B cell (primary cell): ENCODE results near the gene KIF23. TPM values are rescaled to one million over a fixed set of nuclear protein-coding genes. Genes with fewer than 3 reads are reported as not detected.

Source experiments
- ATAC-seq: fragments of 200-7000 bp; cut with Tn5 transposase; one replicate; pipeline ENCODE4 v1.10.0; 2021; ENCODE audit warnings: low read depth, mild to moderate bottlenecking, moderate number of reproducible peaks, moderate library complexity
- CTCF ChIA-PET: fragments of 350-600 bp; sonication (Branson Sonifier 250); formaldehyde crosslinking; loops from one replicate; lab custom pipeline; 2021; ENCODE audit warnings: antibody characterized with exemption, inconsistent platforms; lab: Charles Lee
- POLR2A ChIA-PET: fragments of 350-600 bp; sonication (Branson Sonifier 250); formaldehyde crosslinking; loops from one replicate; lab custom pipeline; 2021; ENCODE audit warnings: antibody characterized with exemption; lab: Charles Lee
- DNase-seq: peaks from one replicate; pipeline ENCODE4 v3.0.0; 2013
- H2AFZ ChIP-seq: 2 replicates; pipeline ENCODE4 v1.6.1; 2012; ENCODE audit warnings: mild to moderate bottlenecking, low read depth, low read length; ENCODE audit not compliant: insufficient read depth, poor library complexity, severe bottlenecking
- H3K27ac ChIP-seq, 2 donors: 1 replicate in 1 of 2; 2 replicates in 1 of 2; pipeline ENCODE4 v1.5.1; 2012 to 2013; ENCODE audit warnings: low read length in 2 of 2, mild to moderate bottlenecking in 2 of 2, moderate library complexity in 1 of 2
- H3K27me3 ChIP-seq, 4 experiments: fragments of 200-600 bp in 1 of 4; sonication (generic) in 1 of 4; replicated peaks in 1 of 4; 1 replicate in 2 of 4; 2 replicates in 2 of 4; pipeline versions ENCODE4 v1.6.1 to v1.7.0; 2013 to 2016; ENCODE audit warnings: low read length in 3 of 4, mild to moderate bottlenecking in 2 of 4, mixed read lengths in 1 of 4, moderate library complexity in 1 of 4; ENCODE audit not compliant: insufficient read depth in 4 of 4, control insufficient read depth in 3 of 4; ENCODE audit errors: control extremely low read depth in 1 of 4
- H3K36me3 ChIP-seq, 2 experiments: replicated peaks in 1 of 2; 1 replicate in 1 of 2; 2 replicates in 1 of 2; pipeline versions ENCODE4 v1.6.1 to v1.7.1; 2013; ENCODE audit warnings: low read length in 1 of 2; ENCODE audit not compliant: insufficient read depth in 2 of 2, control insufficient read depth in 1 of 2; ENCODE audit errors: control extremely low read depth in 1 of 2, extremely low read depth in 1 of 2
- H3K4me1 ChIP-seq, 2 donors: fragments of 200-600 bp in 1 of 2; sonication (generic) in 1 of 2; 1 replicate in 1 of 2; 2 replicates in 1 of 2; pipeline versions ENCODE4 v1.5.1 to v1.6.1; 2013 to 2017; ENCODE audit warnings: low read length in 2 of 2; ENCODE audit not compliant: control insufficient read depth in 2 of 2, insufficient read depth in 2 of 2
- H3K4me2 ChIP-seq: replicated peaks from 2 replicates; pipeline ENCODE3; 2012; ENCODE audit warnings: mild to moderate bottlenecking, low read depth, low read length; ENCODE audit not compliant: poor library complexity, severe bottlenecking
- H3K4me3 ChIP-seq, 5 experiments: fragments of 200-600 bp in 1 of 5; sonication (generic) in 1 of 5; 1 replicate in 3 of 5; 2 replicates in 2 of 5; pipeline versions ENCODE4 v1.5.1 to v1.7.0; 2011 to 2016; ENCODE audit warnings: low read length in 4 of 5, mild to moderate bottlenecking in 4 of 5, low read depth in 2 of 5, control low read depth in 1 of 5, moderate library complexity in 1 of 5; ENCODE audit not compliant: insufficient read depth in 1 of 5; ENCODE audit errors: control extremely low read depth in 1 of 5, extremely low read depth in 1 of 5
- H3K79me2 ChIP-seq: fragments of 200-600 bp; sonication (generic); one replicate; pipeline ENCODE4 v1.6.0; 2016; ENCODE audit warnings: low read length; ENCODE audit not compliant: control insufficient read depth, insufficient read depth
- H3K9ac ChIP-seq: fragments of 200-600 bp; sonication (generic); 2 replicates; pipeline ENCODE4 v1.6.1; 2017; ENCODE audit warnings: mild to moderate bottlenecking, low read length, moderate library complexity
- H3K9me3 ChIP-seq, 3 donors: one replicate each; pipeline versions ENCODE4 v1.6.1 to v1.7.1; 2013; ENCODE audit warnings: low read length in 2 of 3; ENCODE audit not compliant: control insufficient read depth in 2 of 3, insufficient read depth in 1 of 3; ENCODE audit errors: control extremely low read depth in 1 of 3
- H4K20me1 ChIP-seq: 2 replicates; pipeline ENCODE4 v1.6.0; 2012; ENCODE audit warnings: mild to moderate bottlenecking, low read length; ENCODE audit not compliant: insufficient read depth, control insufficient read depth, poor library complexity, severe bottlenecking
- H3K27ac Mint-ChIP-seq: one replicate; pipeline ENCODE4 v1.8.0; 2021; ENCODE audit warnings: mixed read lengths
- H3K27me3 Mint-ChIP-seq: one replicate; pipeline ENCODE4 v1.8.0; 2021; ENCODE audit warnings: mixed read lengths
- H3K4me1 Mint-ChIP-seq: one replicate; pipeline ENCODE4 v1.8.0; 2021; ENCODE audit warnings: mixed read lengths
- H3K4me3 Mint-ChIP-seq: one replicate; pipeline ENCODE4 v1.8.0; 2021; ENCODE audit warnings: mixed read lengths
- H3K9me3 Mint-ChIP-seq: one replicate; pipeline ENCODE4 v1.8.0; 2022; ENCODE audit warnings: mixed read lengths; ENCODE audit not compliant: insufficient read depth
- CTCF ChIP-seq: fragments of 200-600 bp; IDR thresholded peaks from one replicate; pipeline ENCODE4 v1.8.0; 2022; ENCODE audit warnings: antibody characterized with exemption, mild to moderate bottlenecking
- EZH2 ChIP-seq: IDR thresholded peaks from 2 replicates; pipeline ENCODE4 v1.6.1; 2012; ENCODE audit warnings: borderline replicate concordance, low read depth, mild to moderate bottlenecking, moderate library complexity, low read length; ENCODE audit not compliant: insufficient read depth, poor library complexity, severe bottlenecking
- WGBS: methylation state at CpG from one replicate; pipeline ENCODE4 v1.1.5; 2013; ENCODE audit warnings: missing lambda C conversion rate; ENCODE audit not compliant: insufficient coverage; 5-methylcytosine and 5-hydroxymethylcytosine counted together
- intact Hi-C: fragments of 100-400 bp; cut with micrococcal nuclease; formaldehyde crosslinking; loops from one replicate; pipeline ENCODE4 v1.10.0; 2022
- polyA plus RNA-seq: library from polyadenylated mRNA; depleted of rRNA; stranded (reverse); fragments of >200 nt; gene quantifications from 2 replicates; pipeline ENCODE4 v1.2.3, GENCODE V29; 2012
- total RNA-seq, 2 donors: library from RNA; stranded (reverse); fragments of 120-200 nt in 1 of 2; gene quantifications; 1 replicate in 1 of 2; 2 replicates in 1 of 2; pipeline versions ENCODE4 v1.2.3 to v1.2.4, GENCODE V29; 2013 to 2022

KIF23 gene
- total and polyA plus RNA-seq, 2 donors (not counting 1 experiment from before 2014, with no cell fraction given) = 0.30 to 0.34 TPM

- Histone ChIP-seq H3K27me3 (peaks cover 0 to 3% (median 0%) of the 10 kb centered on the region in 4 experiments), H3K36me3 (no peaks in the 10 kb centered on the region), H3K4me3 (no peak overlapping the region), H3K79me2 (no peaks in the 10 kb centered on the region), H3K27ac (no peak overlapping the region), H4K20me1 (no peaks in the 10 kb centered on the region), H2AFZ (no peak overlapping the region), H3K9ac (no peak overlapping the region), H3K4me2 (no peak overlapping the region), H3K9me3 (peaks cover 0 to 2% (median under 1%) of the 10 kb centered on the region in 3 donors), H3K4me1 (no peaks in the 10 kb centered on the region)
- H3K27ac Mint-ChIP-seq = no peak overlapping the region
- POLR2A ChIA-PET = no interaction called here
- DNase-seq (no peak), ATAC-seq (no peak)
- H3K4me1 Mint-ChIP-seq = no peaks in the 10 kb centered on the region
- H3K9me3 Mint-ChIP-seq = peaks cover 5% of the 10 kb centered on the region
- 85% methylated on average over 3 of the region's 3 CpGs for WGBS
- H3K27me3 Mint-ChIP-seq = peaks cover 34% of the 10 kb centered on the region
- intact Hi-C loops = no loop called here
- CTCF ChIA-PET = no interaction called here
- H3K4me3 Mint-ChIP-seq = no peak overlapping the region
- TF ChIP-seq EZH2 (no peak), CTCF (no peak)
Measured at GRCh38 chr15:69491038-69491505, 76.9 kb downstream of the KIF23 start.

GRCh38 chr15:69493406-69493805 is 79.3 kb downstream of the KIF23 start:
- 96% methylated on average over 2 of the region's 2 CpGs for WGBS
- peaks cover 5% of the 10 kb centered on the region for H3K9me3 Mint-ChIP-seq
- H3K27ac Mint-ChIP-seq = no peak overlapping the region
- H3K27ac ChIP-seq = no peak overlapping the region
- H3K4me3 ChIP-seq = no peak overlapping the region
- no peaks in the 10 kb centered on the region for H3K36me3 ChIP-seq
- H3K4me3 Mint-ChIP-seq = no peak overlapping the region
- no peak overlapping the region for H3K4me2 ChIP-seq
- H2AFZ ChIP-seq = no peak overlapping the region
- intact Hi-C loops = no loop called here
- ChIA-PET CTCF (interaction anchor here (1.0 kb wide), 1 partner anchor 9 kb away, joined by 4 read pairs; no protein-coding TSS in a partner anchor), POLR2A (no interaction called here)
- no peaks in the 10 kb centered on the region for H3K4me1 ChIP-seq
- ATAC-seq = no peak
- H3K27me3 ChIP-seq = no peaks in the 10 kb centered on the region
- no peak for DNase-seq
- peaks cover 0 to 2% (median 0%) of the 10 kb centered on the region in 3 donors for H3K9me3 ChIP-seq
- no peaks in the 10 kb centered on the region for H3K79me2 ChIP-seq
- H4K20me1 ChIP-seq = no peaks in the 10 kb centered on the region
- no peak overlapping the region for H3K9ac ChIP-seq
- H3K4me1 Mint-ChIP-seq = no peaks in the 10 kb centered on the region
- peaks cover 31% of the 10 kb centered on the region for H3K27me3 Mint-ChIP-seq
- TF ChIP-seq CTCF (no peak), EZH2 (no peak)
